Tibial nerve (tissue), 4 donors: ENCODE results near the gene PRDM5.

Source experiments
- CTCF ChIP-seq, 5 experiments: fragments of 200-600 bp in 3 of 5; fragments of 450-650 bp in 2 of 5; sonication (generic) in 3 of 5; IDR thresholded peaks; one replicate each; pipeline ENCODE4 v1.5.1; 2016 to 2019; ENCODE audit warnings: antibody characterized with exemption in 5 of 5, mild to moderate bottlenecking in 3 of 5, moderate library complexity in 2 of 5
- EP300 ChIP-seq, 2 donors: sonication (generic); formaldehyde crosslinking; IDR thresholded peaks; one replicate each; pipeline ENCODE4 v1.6.1; 2017; ENCODE audit warnings: antibody characterized with exemption in 2 of 2, mild to moderate bottlenecking in 1 of 2
- POLR2A ChIP-seq, 2 donors: fragments of 450-650 bp; IDR thresholded peaks; one replicate each; pipeline ENCODE4 v1.6.1; 2017; ENCODE audit warnings: antibody characterized with exemption in 2 of 2, mild to moderate bottlenecking in 2 of 2, moderate library complexity in 2 of 2

GRCh38 chr4:120901731-120902130 is 20.8 kb downstream of the PRDM5 start:
- TF ChIP-seq CTCF (IDR thresholded peaks at IDR 0.05) (no peak), POLR2A (IDR thresholded peaks at IDR 0.05) (no peak), EP300 (IDR thresholded peaks at IDR 0.05) (no peak)
